GM21723 (cell line): ENCODE data around the gene CHRNG.

ENCODE experiments used
- ATAC-seq: cut with Tn5 transposase; IDR thresholded peaks from one replicate; pipeline ENCODE4 v1.9.1; 2021; ENCODE audit warnings: mild to moderate bottlenecking, moderate library complexity; ENCODE audit not compliant: unreplicated experiment

The CHRNG gene

DNA sequence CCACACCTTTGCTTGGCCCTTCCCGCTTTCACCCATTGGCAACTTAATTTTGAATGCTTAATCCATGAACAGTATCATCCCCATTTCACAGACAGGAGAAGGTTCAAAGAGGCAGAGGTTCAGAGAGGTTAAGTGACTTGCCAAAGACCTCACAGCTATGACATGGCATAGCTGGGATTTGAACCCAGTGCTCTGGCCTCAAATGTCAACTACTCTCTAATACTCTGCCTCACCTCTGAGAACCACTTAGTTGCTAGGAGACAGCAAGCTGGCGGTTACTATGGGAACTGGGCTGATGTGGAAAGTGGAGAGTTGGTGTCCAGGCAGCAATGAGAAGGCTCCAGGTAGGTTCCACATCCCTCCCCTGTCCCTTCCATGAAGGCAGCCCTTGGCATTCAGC, 35.1 kb upstream of the CHRNG start:
- ATAC-seq = no peak

DNA sequence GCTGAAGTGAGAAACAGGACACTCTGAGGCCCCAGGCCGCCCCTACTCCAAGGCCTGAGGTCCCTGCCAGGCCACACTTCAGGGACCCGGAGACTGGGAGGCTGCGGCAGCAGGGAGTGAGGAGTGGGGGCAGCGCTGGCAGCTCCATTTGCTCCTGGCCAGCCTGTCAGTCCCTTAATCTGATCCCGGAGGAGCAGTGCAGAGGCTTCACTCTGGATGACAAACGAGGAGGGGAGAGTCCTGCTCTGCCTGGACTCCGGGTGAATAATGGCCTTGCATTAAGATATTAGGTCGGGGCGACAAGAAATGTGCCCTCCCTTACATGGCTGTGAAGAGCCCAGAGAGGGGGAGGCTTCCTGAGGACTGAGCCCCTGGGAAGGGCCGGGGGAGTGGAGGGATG, 33.6 kb upstream of the CHRNG start:
- no peak for ATAC-seq

DNA sequence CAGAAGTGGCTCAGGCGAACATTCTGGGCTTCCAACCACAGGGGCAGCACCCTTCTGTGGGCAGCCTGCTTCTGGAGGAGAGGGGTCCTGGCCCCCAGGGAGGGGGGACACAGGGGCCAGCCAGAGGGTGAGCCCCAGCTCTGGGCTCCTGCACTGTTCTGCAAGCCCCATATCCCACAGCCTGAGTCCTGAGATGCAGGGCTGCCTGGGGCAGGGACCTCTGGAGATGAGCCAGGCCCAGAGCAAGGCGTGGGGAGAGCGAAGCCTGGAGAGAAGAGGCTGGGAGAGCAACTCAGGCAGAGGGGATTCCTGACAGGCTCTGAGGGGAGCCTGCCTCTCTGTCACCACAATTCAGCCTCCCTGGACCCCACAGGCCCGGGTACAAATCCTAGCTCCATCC, 32.8 kb upstream of the CHRNG start:
- ATAC-seq = no peak

DNA sequence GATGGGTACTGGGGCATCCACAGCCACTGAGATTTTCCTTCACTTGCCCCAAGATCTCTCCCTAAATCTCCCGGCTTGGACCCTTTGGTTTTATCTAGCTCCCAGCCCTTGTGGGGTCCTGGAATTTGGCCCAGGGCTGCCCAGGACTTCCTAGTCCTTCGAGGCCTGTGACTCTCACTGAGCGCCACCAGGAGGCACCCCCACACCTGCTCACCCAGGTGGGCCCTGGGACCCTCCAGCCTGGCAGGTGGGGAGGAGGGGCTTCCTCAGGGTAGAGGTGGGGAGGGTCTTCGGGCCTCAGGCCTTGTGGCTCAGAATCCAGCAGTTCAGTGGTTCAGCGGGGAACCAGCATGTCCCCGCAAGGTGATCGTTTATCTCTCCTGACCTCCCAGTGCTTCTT, 31.2 kb upstream of the CHRNG start:
- ATAC-seq = no peak

DNA sequence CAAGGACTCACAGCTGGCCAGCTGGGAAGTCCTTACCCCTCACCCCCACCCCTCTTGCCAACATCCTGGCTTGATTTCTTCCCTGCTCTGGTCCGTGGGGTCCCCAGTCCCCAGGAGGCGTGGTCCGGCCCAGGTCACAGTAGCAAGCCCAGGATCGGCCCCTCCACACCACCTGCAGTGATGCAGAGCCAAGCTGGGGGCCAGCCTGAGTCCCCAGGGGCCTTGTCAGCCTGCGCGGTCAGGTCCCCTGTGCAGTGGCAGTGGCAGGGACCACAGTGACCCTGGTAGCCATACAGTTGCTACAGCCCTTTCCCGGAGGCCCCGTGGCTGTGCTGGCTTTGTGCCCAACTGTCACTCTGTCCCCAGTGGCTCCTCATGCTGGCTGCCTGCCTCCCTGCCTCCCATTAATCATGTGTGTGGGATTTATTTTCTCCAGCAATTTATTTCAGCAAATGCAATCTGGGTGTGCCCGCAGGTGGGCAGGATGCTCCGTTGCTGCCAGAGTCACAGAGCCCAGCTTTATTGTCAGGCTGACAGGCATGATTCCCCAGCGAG, 28.1 kb upstream of the CHRNG start:
- no peak for ATAC-seq

DNA sequence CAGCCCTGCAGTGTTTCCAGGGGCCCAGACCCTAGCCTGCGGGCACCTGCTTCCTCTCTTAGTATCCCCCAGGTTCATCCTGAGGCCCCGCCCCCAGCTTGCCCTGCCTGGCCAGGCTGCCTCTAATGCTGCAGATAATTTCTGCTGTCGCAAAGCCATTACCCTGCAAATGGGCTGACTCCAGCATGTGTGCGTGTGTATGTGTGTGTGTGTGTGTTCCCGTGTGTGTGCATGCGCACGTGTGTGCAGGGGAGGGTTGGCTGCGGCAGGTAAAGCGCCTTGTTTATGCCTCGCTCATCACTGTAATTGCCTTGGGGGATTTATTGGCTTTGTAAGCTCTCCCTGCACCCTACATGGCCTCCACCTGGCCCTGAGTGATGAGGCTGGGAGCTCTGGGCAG, 26.9 kb upstream of the CHRNG start:
- ATAC-seq = no peak

DNA sequence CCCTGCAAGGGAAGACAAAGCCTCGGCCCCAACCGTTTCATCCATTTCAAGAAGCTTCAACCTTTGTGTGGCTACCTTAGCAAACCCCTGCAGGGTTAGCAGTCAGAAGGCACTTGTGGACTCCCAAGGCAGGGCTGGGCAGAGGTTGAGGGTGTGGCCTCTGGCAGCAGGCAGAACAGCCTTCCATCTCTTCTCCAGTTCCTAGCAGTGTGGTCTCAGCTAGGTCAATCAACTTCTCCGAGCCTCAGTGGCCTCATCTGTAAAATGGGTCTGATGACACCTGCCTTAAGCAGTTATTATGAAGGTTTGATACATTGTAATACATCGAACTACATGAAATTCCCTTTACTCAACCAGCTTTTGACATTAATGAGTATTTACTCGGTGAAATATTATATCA, 26.1 kb upstream of the CHRNG start:
- no peak for ATAC-seq

DNA sequence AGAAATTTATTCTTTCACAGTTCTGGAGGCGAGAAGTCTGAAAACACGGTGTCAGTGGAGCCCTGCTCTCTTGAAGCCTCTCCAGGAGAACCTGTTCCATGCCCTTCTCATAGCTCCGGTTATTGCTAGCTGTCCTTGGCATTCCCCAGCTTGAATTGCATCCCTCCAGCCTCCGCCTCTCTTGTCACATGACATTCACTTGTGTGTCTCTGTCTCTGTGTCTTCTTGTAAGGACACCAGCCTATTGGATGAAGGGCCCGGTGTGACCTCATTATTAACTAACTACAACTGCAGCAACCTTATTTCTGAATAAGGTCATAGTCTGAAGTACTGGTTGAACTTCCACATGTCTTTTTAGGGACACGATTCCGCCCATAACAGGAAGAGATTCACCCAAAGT, 23.9 kb upstream of the CHRNG start:
- no peak for ATAC-seq

DNA sequence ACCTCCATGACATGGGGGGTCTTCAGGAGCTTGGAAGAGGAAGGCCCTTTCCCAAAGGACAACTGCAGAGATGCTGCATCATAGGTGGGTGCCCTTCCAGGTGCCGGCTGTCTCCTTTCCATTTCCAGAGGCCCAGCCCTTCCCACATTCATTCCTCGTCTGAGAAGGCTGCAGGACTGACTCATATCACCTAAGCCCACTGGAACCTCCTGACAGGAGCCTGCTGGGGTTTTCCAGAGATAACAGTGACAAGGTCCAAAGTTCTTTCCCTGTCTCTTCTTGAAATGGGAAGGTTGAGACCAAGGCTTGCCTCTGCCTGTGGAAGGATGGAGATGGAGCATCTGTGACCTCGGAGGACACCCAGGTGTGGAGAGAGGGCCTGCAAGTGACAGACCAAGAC, 22.9 kb upstream of the CHRNG start:
- no peak for ATAC-seq

DNA sequence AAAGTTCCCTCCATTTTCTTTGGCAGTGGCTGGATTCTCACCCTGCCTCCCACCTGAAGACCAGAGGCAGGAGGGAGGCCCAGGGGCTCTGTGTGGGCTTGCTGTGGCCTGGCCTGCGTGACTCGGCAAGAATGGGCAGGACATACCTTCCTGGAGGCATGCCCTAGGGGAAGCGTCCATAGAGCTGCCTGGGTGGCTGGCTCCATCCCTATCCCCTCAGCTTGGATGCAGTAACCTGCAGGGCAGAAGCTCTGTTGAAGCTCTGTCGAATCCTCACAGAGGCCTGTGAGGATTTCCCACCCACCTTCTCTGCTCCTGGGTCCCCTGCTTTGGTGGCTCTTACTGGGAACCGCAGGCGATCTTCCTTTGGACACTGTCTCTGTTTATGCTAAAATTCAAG, 20.6 kb upstream of the CHRNG start:
- no peak for ATAC-seq

DNA sequence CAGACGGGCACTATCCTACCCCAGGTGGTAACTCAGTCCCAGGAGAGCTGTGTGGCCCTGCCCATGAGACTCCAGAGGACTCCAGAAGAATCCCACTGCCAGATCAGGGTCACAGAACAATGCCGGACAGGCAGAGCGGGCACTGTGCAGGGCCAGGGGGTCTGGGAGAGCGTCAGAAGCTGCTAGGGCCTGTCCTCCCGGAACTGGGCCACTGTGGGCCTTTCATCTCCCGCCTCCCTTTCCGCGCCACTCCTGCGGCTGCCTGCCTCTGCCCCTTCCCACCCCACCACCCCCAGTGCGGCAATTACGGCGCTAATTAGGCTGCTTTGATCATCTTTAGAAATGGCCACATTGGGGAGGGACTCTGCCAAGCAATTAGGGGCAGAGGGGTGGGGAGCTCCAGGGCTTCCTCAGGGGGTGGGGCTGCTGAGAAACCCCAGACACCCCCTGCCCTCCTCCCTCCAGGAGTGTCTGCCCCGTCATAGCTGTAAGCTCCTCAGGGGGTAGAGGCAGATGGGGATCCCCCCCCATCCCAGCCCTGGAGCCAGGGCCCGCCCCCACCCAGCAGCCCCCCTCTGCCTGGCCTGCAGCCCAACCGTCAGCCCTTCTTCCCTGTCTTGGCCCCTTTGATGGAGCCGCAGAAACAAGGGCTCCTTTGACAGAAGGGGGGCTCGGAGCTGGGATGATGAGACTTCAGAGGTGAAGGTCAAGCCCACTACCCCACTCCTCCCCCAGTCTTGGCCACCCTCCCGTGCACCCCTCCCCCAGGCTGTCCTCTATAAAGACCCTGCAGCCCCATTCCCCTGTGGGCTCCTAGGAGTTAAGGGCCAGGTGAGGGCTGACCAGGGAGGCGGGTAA, 19.7 kb upstream of the CHRNG start, which contains the start of gene PRSS56:
Gene PRSS56 (plus strand): TSS at position 808 of the 858 bp plus-strand sequence. CDS start 211 bp downstream, outside the sequence.
- ATAC-seq = no peak

DNA sequence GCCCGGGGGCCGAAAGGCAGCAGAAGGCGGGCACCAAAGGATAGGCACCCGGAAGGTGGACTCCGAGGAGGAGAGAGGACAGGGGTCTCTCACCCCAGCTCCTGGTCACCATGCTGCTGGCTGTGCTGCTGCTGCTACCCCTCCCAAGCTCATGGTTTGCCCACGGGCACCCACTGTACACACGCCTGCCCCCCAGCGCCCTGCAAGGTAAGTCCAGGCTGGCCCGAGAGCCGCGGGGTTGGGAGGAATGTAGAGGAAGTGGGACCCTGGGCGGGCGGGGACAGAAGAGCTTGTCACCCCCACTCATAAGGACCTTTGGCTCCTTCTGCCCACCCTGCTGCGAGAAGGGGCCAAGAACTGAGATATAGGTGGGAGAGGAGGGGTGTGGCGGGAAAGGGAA, 19.0 kb upstream of the CHRNG start:
- ATAC-seq = no peak

DNA sequence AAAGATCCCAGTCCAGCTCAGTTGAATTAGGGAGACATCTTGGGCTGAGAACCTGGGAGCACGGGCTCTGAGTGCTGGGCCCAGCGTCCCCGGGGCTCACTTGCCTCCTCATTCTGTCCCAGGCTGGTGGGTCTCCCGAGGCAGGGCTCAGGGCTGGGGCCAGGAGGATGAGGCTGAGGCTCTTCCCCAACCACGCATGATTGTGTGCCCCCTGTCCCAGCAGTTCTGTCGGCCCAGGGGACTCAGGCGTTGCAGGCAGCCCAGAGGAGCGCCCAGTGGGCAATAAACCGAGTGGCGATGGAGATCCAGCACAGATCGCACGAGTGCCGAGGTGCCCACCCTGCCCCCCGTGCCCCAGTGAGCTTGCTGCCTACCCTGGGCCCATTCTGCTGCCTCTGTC, 18.4 kb upstream of the CHRNG start:
- ATAC-seq = no peak

DNA sequence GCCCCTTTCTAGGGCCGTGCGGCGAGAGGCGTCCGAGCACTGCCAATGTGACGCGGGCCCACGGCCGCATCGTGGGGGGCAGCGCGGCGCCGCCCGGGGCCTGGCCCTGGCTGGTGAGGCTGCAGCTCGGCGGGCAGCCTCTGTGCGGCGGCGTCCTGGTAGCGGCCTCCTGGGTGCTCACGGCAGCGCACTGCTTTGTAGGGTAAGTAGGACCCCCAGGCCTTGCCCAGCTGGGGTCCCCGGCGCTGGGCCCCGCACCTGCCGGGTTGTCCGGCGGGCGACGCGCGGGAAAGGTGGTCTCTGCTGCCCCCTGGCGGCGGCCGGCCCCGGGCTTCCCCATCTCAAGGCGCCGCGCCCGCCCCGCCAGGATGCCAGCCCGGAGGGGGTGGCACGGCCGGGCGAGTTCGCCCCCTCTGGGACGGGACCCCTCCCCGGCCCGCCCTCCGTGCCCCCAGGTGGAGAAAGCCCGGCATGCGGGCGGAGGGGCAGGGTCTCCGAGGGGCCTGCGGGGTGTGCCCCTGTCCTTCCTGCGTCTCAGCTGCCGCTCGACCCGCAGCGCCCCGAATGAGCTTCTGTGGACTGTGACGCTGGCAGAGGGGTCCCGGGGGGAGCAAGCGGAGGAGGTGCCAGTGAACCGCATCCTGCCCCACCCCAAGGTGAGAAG, 17.4 kb upstream of the CHRNG start:
- ATAC-seq = no peak

DNA sequence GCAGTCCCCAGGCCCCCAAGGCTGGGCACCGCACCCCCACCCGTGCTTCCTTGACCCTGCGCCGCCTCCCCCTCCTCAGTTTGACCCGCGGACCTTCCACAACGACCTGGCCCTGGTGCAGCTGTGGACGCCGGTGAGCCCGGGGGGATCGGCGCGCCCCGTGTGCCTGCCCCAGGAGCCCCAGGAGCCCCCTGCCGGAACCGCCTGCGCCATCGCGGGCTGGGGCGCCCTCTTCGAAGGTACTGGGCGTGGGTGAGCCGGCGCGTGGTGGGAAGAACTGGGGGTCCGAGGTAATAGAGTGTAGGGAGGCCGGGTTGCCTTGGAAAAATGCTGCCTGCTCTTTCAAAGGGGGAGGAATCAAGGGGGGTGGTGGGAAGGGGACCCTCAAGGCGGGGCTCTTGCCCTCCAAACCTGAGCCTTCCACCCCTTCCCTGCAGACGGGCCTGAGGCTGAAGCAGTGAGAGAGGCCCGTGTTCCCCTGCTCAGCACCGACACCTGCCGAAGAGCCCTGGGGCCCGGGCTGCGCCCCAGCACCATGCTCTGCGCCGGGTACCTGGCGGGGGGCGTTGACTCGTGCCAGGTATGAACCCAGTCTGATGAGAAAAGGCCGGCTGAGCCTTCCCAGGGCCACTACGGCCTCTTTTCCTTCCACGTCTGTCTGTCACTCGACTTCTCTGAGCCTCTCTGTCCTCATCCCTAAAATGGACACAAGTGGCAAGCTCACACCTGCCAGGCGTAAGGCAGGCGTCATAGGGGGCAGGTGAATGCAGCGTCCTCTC, 16.7 kb upstream of the CHRNG start:
- no peak for ATAC-seq

DNA sequence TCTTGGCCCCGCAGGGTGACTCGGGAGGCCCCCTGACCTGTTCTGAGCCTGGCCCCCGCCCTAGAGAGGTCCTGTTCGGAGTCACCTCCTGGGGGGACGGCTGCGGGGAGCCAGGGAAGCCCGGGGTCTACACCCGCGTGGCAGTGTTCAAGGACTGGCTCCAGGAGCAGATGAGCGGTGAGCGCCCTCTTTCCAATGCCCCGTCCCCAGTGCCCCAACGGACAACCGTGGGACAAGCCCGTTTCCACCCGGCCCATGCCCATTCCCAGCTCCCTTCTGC, 16.1 kb upstream of the CHRNG start:
- no peak for ATAC-seq

DNA sequence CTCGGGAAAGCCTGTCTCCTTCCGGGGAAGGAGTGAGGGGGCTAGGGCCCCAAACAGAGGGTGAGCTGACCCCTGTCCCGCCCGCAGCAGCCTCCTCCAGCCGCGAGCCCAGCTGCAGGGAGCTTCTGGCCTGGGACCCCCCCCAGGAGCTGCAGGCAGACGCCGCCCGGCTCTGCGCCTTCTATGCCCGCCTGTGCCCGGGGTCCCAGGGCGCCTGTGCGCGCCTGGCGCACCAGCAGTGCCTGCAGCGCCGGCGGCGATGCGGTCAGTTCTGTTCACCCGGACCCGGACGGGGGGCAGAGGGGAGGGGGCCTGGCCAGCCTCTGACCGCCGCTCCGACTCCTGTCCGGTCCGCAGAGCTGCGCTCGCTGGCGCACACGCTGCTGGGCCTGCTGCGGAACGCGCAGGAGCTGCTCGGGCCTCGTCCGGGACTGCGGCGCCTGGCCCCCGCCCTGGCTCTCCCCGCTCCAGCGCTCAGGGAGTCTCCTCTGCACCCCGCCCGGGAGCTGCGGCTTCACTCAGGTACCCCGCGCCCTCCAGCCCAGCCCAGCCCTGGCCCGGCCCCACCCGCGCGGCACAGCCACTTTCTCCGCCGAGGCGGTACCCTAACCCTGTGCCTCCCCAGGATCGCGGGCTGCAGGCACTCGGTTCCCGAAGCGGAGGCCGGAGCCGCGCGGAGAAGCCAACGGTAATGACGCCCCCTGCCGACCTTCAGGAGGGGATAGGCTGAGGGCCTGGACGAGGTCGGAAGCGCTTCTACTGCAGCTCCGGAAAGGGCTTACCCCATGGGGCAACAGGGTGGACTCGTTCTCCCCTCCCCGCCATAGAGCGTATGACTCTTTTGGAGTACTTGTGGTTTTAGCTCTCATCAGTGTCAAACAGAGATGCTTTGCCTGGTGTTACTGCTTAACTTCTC, 15.6 kb upstream of the CHRNG start:
- no peak for ATAC-seq

DNA sequence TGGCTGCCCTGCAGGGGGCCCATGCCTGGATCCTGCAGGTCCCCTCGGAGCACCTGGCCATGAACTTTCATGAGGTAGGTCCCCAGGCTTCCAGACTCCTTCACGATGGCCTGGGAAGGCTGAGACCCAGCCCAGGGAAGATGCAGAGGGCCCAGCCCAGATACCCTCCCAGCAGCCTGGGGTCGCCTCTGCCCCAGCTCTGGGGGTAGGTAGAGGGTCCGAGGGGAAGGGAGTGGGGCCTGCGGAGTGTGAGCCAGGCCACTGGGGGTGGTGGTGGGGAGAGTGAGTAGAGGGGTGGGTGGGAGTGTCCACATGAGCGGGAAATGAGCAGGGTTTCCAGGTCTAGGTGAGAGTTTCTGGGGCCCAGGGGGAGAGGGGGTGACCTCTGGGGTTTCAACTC, 14.7 kb upstream of the CHRNG start:
- no peak for ATAC-seq

DNA sequence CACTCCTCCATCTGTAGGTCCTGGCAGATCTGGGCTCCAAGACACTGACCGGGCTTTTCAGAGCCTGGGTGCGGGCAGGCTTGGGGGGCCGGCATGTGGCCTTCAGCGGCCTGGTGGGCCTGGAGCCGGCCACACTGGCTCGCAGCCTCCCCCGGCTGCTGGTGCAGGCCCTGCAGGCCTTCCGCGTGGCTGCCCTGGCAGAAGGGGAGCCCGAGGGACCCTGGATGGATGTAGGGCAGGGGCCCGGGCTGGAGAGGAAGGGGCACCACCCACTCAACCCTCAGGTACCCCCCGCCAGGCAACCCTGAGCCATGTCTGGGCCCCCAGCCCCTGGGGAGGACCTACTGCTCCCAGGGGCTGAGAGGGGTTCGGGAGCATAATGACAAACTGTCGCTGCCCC, 14.3 kb upstream of the CHRNG start:
- no peak for ATAC-seq

DNA sequence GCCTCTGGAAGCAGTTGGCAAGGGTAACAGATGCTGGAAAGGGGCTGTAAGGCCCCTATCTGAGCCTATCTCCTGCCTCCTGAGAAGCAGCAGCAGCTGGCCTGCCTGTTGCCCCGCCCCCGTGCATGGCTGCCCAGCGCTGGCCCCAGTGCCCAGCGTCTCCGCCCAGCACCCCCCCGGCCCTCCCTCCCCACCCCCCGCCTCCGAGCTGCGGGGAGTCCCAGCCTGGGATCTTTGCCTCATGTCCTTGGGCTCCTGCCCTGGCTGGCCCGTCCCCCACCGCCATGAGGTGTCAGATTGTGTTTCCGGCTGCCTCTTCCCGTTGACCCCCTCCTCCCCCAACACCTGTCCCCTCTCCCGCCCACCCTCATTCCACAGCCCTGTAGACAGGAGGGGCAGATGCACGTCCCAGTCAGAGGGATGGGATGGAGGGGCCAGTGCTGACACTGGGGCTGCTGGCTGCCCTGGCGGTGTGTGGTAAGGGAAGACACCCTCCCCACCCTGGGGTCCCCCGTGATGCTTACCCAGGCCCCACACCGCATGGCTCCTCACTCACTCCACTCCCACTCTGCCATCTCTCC, 13.6 kb upstream of the CHRNG start, which contains the start of gene CHRND:
Gene CHRND (plus strand): TSS at position 370 of the 581 bp plus-strand sequence. CDS start 56 bp downstream, at position 426.
- ATAC-seq = no peak
